ENCODE data around the gene ABCC8. TPM values are rescaled to one million over a fixed set of nuclear protein-coding genes. Genes with fewer than 3 reads are reported as not detected.

Gene ABCC8
- total and polyA plus RNA-seq, 2 donors (not counting 1 experiment from before 2014, with no cell fraction given): 0.03 to 0.17 TPM

- H3K36me3 ChIP-seq (replicated peaks in 1 of 2; ENCODE audit: control extremely low read depth in 1 of 2, control insufficient read depth in 1 of 2, extremely low read depth in 1 of 2, insufficient read depth in 2 of 2, low read length in 1 of 2): no peaks in the 10 kb centered on the region
- POLR2A ChIA-PET: no interaction called here
- no peak for TF ChIP-seq CTCF (IDR thresholded peaks at IDR 0.05)
- TF ChIP-seq EZH2 (IDR thresholded peaks at IDR 0.05; ENCODE audit: borderline replicate concordance, insufficient read depth, low read depth, low read length, poor library complexity, severe bottlenecking): no peak
- no peaks in the 10 kb centered on the region for H3K9me3 ChIP-seq (ENCODE audit: control extremely low read depth in 1 of 3, control insufficient read depth in 2 of 3, insufficient read depth in 1 of 3, low read length in 2 of 3)
- Mint-ChIP-seq H3K27ac (no peak overlapping the region), H3K4me1 (no peaks in the 10 kb centered on the region), H3K4me3 (no peak overlapping the region), H3K9me3 (ENCODE audit: insufficient read depth) (no peaks in the 10 kb centered on the region), H3K27me3 (peaks cover 45% of the 10 kb centered on the region)
- no peak overlapping the region for H3K4me2 ChIP-seq (replicated peaks; ENCODE audit: low read depth, low read length, poor library complexity, severe bottlenecking)
- H3K4me1 ChIP-seq (ENCODE audit: control insufficient read depth in 2 of 2, insufficient read depth in 2 of 2, low read length in 2 of 2): no peaks in the 10 kb centered on the region
- H3K9ac ChIP-seq (ENCODE audit: low read length): no peak overlapping the region
- ATAC-seq (ENCODE audit: low read depth) (no peak), DNase-seq (no peak)
- WGBS (ENCODE audit: insufficient coverage): 50% methylated on average over 1 of the region's 2 CpGs
- H3K27me3 ChIP-seq (replicated peaks in 1 of 4; ENCODE audit: control extremely low read depth in 1 of 4, control insufficient read depth in 3 of 4, insufficient read depth in 4 of 4, low read length in 3 of 4): peaks cover 0 to 20% (median 2%) of the 10 kb centered on the region in 4 experiments
- H3K4me3 ChIP-seq (ENCODE audit: control extremely low read depth in 1 of 5, extremely low read depth in 1 of 5, insufficient read depth in 1 of 5, low read depth in 2 of 5, low read length in 4 of 5): no peak overlapping the region
- no peaks in the 10 kb centered on the region for H3K79me2 ChIP-seq (ENCODE audit: control insufficient read depth, insufficient read depth, low read length)
- no peak overlapping the region for H3K27ac ChIP-seq (ENCODE audit: low read length in 2 of 2)
- CTCF ChIA-PET: interaction anchor here (0.7 to 0.8 kb wide), 2 partner anchors 30 to 64 kb away, joined by 3 to 5 read pairs; partner anchors contain the start of gene KCNJ11
- intact Hi-C loops (cut with micrococcal nuclease): no loop called here
- no peaks in the 10 kb centered on the region for H4K20me1 ChIP-seq (ENCODE audit: control insufficient read depth, insufficient read depth, low read length, poor library complexity, severe bottlenecking)
- no peak overlapping the region for H2AFZ ChIP-seq (ENCODE audit: insufficient read depth, low read depth, low read length, poor library complexity, severe bottlenecking)
Measured at GRCh38 chr11:17418444-17419081, 58.1 kb downstream of the ABCC8 start.

GRCh38 chr11:17416492-17416891 lies 60.2 kb downstream of the ABCC8 start:
- ATAC-seq (ENCODE audit: low read depth): no peak
- Histone ChIP-seq H3K27me3 (replicated peaks in 1 of 4; ENCODE audit: control extremely low read depth in 1 of 4, control insufficient read depth in 3 of 4, insufficient read depth in 4 of 4, low read length in 3 of 4) (peaks cover 0 to 22% (median 2%) of the 10 kb centered on the region in 4 experiments), H4K20me1 (ENCODE audit: control insufficient read depth, insufficient read depth, low read length, poor library complexity, severe bottlenecking) (no peaks in the 10 kb centered on the region), H3K36me3 (replicated peaks in 1 of 2; ENCODE audit: control extremely low read depth in 1 of 2, control insufficient read depth in 1 of 2, extremely low read depth in 1 of 2, insufficient read depth in 2 of 2, low read length in 1 of 2) (no peaks in the 10 kb centered on the region), H2AFZ (ENCODE audit: insufficient read depth, low read depth, low read length, poor library complexity, severe bottlenecking) (no peak overlapping the region), H3K4me1 (ENCODE audit: control insufficient read depth in 2 of 2, insufficient read depth in 2 of 2, low read length in 2 of 2) (no peaks in the 10 kb centered on the region), H3K27ac (ENCODE audit: low read length in 2 of 2) (no peak overlapping the region), H3K9me3 (ENCODE audit: control extremely low read depth in 1 of 3, control insufficient read depth in 2 of 3, insufficient read depth in 1 of 3, low read length in 2 of 3) (no peaks in the 10 kb centered on the region), H3K79me2 (ENCODE audit: control insufficient read depth, insufficient read depth, low read length) (no peaks in the 10 kb centered on the region), H3K4me3 (ENCODE audit: control extremely low read depth in 1 of 5, extremely low read depth in 1 of 5, insufficient read depth in 1 of 5, low read depth in 2 of 5, low read length in 4 of 5) (no peak overlapping the region), H3K9ac (ENCODE audit: low read length) (no peak overlapping the region), H3K4me2 (replicated peaks; ENCODE audit: low read depth, low read length, poor library complexity, severe bottlenecking) (no peak overlapping the region)
- H3K4me3 Mint-ChIP-seq: no peak overlapping the region
- no peak for DNase-seq
- peaks cover 38% of the 10 kb centered on the region for H3K27me3 Mint-ChIP-seq
- H3K27ac Mint-ChIP-seq: no peak overlapping the region
- intact Hi-C loops (cut with micrococcal nuclease): no loop called here
- ChIA-PET CTCF (no interaction called here), POLR2A (no interaction called here)
- H3K4me1 Mint-ChIP-seq: no peaks in the 10 kb centered on the region
- 79% methylated on average over 2 of the region's 2 CpGs for WGBS (ENCODE audit: insufficient coverage)
- no peaks in the 10 kb centered on the region for H3K9me3 Mint-ChIP-seq (ENCODE audit: insufficient read depth)
- TF ChIP-seq CTCF (IDR thresholded peaks at IDR 0.05): no peak
- TF ChIP-seq EZH2 (IDR thresholded peaks at IDR 0.05; ENCODE audit: borderline replicate concordance, insufficient read depth, low read depth, low read length, poor library complexity, severe bottlenecking): no peak

Data from B cell (primary cell).